GM12891 (cell line): ENCODE results near the gene PAX8.

Experiments used
- POLR2AphosphoS5 ChIP-seq: IDR thresholded peaks from 2 replicates; pipeline ENCODE4 v1.6.1; 2011; ENCODE audit warnings: low read depth, low read length, control low read depth
- TAF1 ChIP-seq: IDR thresholded peaks from 2 replicates; pipeline ENCODE4 v1.6.1; 2011; ENCODE audit warnings: low read depth, low read length, control low read depth

DNA sequence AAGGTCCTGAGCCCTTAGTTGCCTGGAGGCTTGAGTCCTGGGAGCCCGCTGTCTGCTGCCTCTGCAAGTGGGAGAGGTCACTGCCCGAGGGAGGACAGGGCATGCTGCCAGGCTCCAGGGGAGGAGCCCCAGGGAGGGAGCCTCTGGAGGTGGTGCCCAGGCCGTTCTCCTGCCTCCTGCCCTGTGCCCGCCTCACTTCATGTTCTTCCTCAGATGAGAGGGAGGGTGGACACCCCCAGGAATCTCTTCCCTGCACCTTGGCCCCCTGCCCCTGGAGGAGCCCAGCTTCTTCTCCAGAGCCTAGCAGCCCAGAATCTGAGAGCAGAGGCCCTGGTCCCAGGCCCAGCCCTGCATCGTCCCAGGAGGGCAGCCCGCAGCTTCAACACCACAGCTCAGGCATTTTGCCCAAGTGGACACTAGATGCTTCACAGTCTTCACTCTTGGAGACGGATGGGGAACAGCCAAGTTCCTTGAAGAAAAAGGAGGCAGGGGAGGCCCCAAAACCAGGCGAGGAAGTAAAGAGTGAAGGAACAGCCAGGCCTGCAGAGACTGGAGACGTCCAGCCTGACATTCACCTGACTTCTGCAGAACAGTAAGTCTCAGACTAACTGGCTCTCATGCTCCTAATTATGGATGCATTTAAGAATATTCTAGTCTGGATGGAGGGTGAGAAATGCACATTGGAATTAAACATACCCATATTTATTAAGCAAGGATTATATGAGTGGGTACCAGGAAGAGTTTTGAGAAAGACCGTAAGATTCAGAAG is 92.9 kb downstream of the PAX8 start:
- no peak for TF ChIP-seq POLR2AphosphoS5
- no peak for TF ChIP-seq TAF1
